GM21529 (cell line): ENCODE data around the gene BCAS1.

Experiments used
- ATAC-seq: cut with Tn5 transposase; IDR thresholded peaks from one replicate; pipeline ENCODE4 v1.9.1; 2021; ENCODE audit not compliant: unreplicated experiment

Gene BCAS1

GRCh38 chr20:53964501-53965253 is 105.7 kb downstream of the BCAS1 start:
- ATAC-seq, result no peak

- no peak for ATAC-seq
Observed at GRCh38 chr20:53964067-53964466, 106.3 kb downstream of the BCAS1 start.

GRCh38 chr20:53963635-53964034 is 106.8 kb downstream of the BCAS1 start:
- ATAC-seq, result no peak

- no peak for ATAC-seq
Observed at GRCh38 chr20:53962388-53962787, 108.0 kb downstream of the BCAS1 start.

GRCh38 chr20:53961527-53961926 is 108.9 kb downstream of the BCAS1 start:
- no peak for ATAC-seq

GRCh38 chr20:53960579-53961272 is 109.7 kb downstream of the BCAS1 start:
- ATAC-seq, result no peak

- no peak for ATAC-seq
Observed at GRCh38 chr20:53959911-53960578, 110.3 kb downstream of the BCAS1 start.

GRCh38 chr20:53958260-53958659 is 112.1 kb downstream of the BCAS1 start:
- no peak for ATAC-seq

- ATAC-seq, result no peak
Observed at GRCh38 chr20:53957451-53958172, 112.8 kb downstream of the BCAS1 start.

- ATAC-seq, result no peak
Observed at GRCh38 chr20:53956013-53956715, 114.2 kb downstream of the BCAS1 start.

- ATAC-seq, result no peak
Observed at GRCh38 chr20:53954723-53955658, 115.4 kb downstream of the BCAS1 start.

- no peak for ATAC-seq
Observed at GRCh38 chr20:53952528-53953096, 117.8 kb downstream of the BCAS1 start.

- ATAC-seq, result no peak
Observed at GRCh38 chr20:53950578-53950977, 119.8 kb downstream of the BCAS1 start.

- ATAC-seq, result no peak
Observed at GRCh38 chr20:53950031-53950430, 120.4 kb downstream of the BCAS1 start.

- ATAC-seq, result peak; percentile 89
Observed at GRCh38 chr20:53949319-53949839, 121.0 kb downstream of the BCAS1 start.

- peak; percentile 38 for ATAC-seq
Observed at GRCh38 chr20:53948383-53949318, 121.7 kb downstream of the BCAS1 start.

- no peak for ATAC-seq
Observed at GRCh38 chr20:53947501-53948195, 122.7 kb downstream of the BCAS1 start.
